ENCODE data around the gene MROH2A.

The MROH2A gene

DNA sequence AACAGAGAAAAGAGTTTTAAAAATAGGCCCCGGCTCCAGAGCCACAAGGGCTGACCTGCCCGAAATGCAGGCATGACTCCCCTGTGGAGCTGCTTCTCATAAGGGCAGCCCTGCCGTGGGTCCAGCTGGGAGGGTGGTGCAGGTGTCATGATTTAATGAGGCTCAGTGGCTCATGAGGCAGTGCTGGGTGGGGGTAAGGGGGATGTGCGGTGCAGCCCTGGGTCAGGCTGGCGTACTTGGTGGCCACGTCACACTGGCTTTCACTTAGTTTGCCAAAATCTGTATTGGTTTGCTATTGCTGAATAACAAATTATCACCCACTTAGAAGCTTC is 42.6 kb downstream of the MROH2A start:
- no peak for DNase-seq

GRCh38 chr2:233821196-233821595 is 43.1 kb downstream of the MROH2A start:
- DNase-seq, result no peak

DNA sequence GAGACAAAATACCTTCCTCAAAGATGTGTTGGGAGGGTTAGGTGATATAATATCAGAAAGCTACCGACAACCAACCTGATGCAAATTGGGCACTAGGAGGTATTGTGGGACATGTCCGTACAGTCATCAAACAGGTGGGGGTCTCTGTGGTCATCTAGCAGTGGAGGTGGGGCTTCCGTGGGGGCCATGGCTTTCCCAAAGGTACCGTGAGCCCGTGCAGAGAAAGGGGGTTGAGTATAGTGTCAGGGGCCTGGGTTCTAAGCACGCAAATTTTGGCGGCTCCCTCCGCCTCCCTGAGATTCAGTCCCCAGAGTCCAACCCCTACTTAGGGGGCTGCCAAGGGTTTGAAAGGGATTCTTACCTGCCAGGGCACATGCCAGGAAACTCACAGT is 43.6 kb downstream of the MROH2A start:
- no peak for DNase-seq

GRCh38 chr2:233822101-233822771 is 44.1 kb downstream of the MROH2A start:
- DNase-seq, result no peak

DNA sequence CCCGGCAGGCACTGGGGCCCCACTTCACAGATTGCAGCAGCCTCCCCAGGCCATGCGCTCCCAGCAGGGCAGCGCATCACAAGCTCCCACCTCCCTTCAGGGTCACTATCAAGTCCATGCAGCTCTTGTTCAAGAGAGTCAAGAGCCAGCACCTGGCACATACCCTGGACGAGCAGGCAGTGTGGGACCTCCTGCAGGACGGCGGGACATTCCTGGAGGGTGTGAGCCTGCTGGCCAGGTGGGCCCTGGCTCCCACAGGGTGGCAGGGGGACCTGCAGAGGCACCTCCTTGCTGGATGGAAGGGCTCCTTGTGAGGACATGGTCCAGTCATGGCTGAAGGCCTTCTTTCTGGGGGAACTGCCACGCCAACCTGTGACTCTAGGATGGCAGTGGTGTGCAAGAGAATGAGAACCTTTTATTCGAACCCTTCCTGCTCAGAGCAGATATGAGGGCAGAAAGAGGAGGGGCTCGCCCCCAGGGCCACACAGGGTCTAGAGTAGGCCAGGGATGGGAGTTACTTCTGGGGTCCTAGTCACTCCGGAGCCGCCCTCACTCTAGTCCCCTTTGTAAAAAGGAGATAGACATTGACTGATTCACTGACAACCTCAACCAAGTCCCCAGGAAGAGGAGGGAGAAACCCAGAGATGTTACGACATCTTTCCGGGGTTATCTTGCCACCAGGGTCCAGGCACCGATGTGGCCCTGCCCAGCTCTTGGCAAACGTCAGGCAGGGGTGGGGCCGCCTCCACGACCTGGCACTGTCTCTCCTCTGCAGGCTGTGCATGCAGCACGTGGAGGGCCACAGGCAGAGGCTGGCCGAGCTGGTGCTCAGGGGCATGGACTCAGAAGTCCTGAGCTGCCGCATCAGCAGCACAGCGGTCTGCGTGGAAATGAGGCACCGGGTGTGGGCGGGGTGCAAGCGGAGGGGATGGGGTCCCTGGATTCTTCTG is 44.9 kb downstream of the MROH2A start:
- no peak for DNase-seq

GRCh38 chr2:233823731-233824121 is 45.6 kb downstream of the MROH2A start:
- DNase-seq, result no peak

DNA sequence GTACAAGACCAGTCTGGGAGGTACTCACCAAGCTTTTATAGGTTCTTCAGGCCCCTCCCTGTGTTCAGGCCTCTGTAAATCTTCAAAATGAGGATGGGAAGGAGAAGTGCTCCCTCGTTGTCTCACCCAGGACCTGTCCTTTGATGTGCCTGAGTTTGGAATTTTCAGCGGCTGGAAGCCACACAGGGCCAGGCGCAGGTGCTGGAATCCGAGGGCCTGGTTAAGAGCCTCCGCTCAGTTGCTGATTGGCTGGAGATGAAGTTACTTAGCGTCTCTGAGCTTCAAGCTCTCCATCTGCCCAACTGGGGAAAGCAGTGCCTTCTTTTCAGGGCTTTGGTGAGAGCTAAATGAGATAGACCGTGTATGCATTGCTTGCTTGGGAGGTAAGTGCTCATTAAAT is 46.2 kb downstream of the MROH2A start:
- no peak for DNase-seq

DNA sequence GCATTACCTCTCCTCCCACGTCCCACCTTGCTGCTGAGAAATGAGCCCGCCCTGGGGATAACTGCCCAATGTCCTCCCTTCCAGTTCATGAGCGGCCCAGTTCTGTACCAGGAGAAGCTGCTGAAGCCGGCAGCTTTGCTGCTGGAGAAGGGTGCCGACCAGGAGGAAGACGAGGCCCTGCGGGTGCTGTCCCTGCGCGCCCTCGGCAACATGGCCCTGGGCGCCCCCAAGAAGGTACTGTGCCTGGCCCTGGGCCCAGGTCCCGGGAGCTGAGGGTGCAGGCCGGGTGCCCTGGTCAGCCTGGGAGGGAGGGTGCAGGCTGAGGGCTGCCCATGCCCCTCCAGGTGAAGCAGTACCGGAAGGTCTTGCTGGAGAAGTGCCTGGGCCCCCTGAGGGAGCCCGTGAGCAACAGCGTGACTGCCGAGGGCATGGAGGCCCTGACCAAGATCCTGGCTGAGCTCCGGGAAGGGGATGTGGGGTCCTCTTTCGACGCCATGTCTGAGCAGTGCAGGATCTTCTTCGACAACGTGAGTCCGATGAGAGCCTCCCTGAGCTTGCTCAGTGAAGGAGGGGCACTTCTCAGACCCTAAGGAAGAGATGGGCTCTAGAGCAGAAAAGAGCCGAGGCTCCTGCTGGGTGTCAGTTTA is 50.5 kb downstream of the MROH2A start:
- DNase-seq, result no peak

DNA sequence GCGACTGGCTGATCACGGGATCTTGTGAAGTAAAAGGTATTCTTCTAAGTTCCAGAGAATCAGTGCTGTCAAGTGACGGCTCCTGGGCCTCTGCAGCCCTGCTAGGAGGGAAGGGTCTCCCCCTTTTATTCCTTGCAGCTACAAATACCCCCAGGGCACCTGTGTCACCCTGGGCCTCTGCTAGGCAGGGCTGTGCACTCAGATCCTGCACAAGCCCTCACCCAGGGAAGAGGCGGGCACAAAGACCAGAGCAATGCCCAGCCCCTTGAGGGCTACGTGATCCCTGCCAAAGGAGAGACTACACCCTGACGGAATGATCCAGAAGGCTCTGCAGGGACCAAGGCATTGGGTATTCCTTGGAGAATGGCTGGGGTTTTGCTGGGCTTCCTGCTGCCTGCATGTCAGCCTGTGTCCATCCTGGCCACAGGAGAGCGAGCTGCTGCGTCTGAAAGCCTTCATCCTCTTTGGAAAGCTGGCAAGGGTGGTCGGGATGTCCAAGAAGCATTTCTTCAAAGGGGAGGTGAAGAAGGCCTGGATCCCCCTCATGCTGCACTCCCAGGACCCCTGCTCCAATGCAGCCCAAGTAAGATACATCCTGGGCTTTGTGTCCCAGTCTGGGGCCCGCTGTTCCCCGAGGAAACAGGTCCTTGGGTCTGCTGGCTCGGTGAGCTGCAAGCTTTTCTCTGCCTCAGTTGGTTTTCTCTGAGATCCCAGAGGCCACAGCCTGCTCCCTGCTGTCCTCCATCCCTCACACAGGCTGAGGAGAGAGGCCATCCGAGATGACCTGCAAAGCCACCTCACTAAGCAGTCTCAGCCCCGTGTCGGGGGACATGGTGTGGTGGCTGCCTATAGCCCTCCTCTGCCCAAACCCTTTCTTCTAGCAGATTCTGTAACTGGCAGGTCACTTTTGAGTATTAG is 51.3 kb downstream of the MROH2A start:
- DNase-seq, result no peak

DNA sequence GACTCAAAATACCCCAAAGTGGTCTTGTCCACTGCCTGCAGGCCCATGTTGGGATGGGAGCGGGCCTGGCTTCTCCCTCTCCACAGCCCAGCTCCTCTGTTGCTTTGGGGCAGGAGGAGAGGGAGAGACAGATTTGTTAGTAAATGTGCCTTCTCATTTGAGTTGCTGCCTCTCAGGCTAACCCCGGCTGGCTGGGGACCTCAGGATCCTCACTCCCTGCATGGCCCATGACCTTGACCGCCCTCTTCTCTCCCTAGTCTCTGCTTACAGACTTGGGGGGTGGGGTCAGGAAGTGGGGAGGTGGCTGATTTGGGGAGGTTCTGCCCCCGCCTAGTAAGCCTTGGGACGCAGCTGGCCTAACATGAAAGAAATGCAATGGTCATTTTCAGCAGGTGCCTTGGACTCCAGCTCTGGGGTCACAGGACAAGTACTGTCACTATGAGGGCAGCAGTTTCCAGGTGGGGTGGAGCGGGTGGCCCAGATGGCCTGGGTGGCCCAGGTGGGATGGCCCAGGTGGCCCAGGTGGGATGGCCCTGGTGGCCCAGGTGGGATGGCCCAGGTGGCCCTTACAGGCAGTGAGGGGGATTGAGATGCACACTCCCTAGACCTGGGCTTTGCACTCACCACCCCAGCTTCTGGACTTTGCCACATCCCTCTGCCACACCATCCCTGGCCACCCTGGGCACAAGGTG is 52.1 kb downstream of the MROH2A start:
- no peak for DNase-seq

GRCh38 chr2:233831011-233831721 is 53.0 kb downstream of the MROH2A start:
- DNase-seq, result no peak

- no peak for DNase-seq
Observed at GRCh38 chr2:233831861-233832260, 53.7 kb downstream of the MROH2A start.

GRCh38 chr2:233832414-233832813 is 54.3 kb downstream of the MROH2A start:
- no peak for DNase-seq

DNA sequence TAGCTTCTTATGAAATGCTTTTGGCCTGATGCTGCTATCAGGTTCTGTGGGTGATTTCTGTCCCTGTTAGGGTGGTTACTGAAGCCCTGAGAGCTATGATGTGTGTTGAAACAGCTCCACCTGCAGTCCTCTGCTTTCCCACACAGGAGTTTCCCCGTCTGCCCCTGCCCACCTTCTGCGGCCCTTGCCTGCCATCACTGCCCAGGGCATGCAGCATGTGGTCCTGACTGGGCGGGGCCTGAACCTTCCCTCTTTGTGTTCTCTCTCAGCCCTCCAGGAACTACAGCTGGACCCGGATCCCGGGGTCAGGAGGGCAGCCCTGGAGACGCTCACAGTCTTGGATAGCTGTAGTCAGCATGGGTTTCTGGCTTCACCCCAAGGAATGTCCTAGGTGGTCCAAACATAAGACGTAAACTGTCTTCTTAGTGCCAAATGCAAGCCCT is 54.8 kb downstream of the MROH2A start:
- DNase-seq, result peak; percentile 28

- no peak for DNase-seq
Observed at GRCh38 chr2:233833345-233833744, 55.2 kb downstream of the MROH2A start.

DNA sequence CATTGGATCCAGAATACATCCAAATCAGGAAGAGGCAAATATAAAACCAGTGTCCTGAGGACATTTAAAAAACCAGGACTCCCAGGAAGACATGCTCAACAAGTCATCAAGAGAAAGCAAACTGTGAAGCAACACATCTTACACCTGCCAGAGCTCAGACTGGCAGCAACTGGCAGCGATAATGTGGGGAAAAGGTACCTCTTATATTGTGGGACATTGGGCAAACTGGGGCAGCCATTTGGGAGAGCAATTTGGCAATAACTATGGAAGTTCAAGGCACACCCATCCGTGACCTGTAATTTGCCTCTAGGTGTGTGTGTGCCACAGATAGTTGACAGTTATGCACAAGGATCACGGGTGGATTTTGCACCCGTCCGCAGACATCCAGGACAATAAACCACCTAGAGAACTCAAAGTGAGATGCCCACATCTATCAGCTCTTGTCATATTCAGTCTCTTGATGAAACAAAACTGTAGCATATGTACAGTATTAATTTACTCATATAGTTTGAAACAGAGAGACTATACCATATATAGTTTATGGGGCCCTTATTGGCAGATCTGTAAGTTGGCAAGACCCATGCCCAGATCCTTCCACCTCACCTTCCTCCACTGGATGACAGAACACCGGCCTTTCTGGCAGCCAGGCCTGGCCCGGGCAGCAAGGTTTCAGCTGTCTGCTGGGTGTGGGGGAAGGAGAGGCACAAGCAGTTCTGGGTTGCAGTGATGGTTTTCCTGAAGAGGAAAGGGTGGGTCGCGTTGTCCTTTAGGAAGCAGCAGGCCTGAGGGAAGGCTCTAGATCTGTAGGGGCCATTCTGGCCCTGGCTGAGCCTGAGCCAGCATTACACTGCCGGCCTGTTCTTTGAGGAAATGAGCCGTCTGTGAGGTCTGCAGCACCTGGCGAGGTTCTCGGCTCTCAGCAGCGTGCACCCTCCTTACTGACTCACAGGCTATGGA is 57.4 kb downstream of the MROH2A start:
- DNase-seq, result no peak

GRCh38 chr2:233836359-233836758 is 58.2 kb downstream of the MROH2A start:
- no peak for DNase-seq

- DNase-seq, result no peak
Observed at GRCh38 chr2:233837694-233838229, 59.6 kb downstream of the MROH2A start.

GRCh38 chr2:233838251-233838650 is 60.1 kb downstream of the MROH2A start:
- DNase-seq, result no peak
